Esophagus (tissue), 2 donors: ENCODE measurements around the gene TEX19. TPM values are rescaled to one million over a fixed set of nuclear protein-coding genes. Genes with fewer than 3 reads are reported as not detected.
A peak's percentile ranks its signal among the peaks of the same experiment; 100 is the strongest.
"Not testable (repeated sequence)": the region's sequence is repeated elsewhere in the genome, so short reads cannot be mapped to it uniquely, and the experiment has no call there.

Experiments used
- H3K27ac ChIP-seq, 2 donors: one replicate each; pipeline ENCODE4 v1.5.1; 2013; ENCODE audit warnings: low read depth in 2 of 2, mild to moderate bottlenecking in 2 of 2, inconsistent platforms in 1 of 2, low read length in 1 of 2, moderate library complexity in 1 of 2
- H3K27me3 ChIP-seq, 2 donors: one replicate each; pipeline ENCODE4 v1.6.1; 2013; ENCODE audit warnings: low read length in 2 of 2, control low read depth in 1 of 2, mild to moderate bottlenecking in 1 of 2; ENCODE audit not compliant: insufficient read depth in 2 of 2, control insufficient read depth in 1 of 2
- H3K36me3 ChIP-seq, 2 donors: one replicate each; pipeline ENCODE4 v1.6.1; 2013; ENCODE audit warnings: low read length in 1 of 2; ENCODE audit not compliant: control insufficient read depth in 2 of 2, insufficient read depth in 2 of 2
- H3K4me1 ChIP-seq, 2 donors: one replicate each; pipeline ENCODE4 v1.6.1; 2013; ENCODE audit warnings: low read length in 1 of 2; ENCODE audit not compliant: control insufficient read depth in 2 of 2, insufficient read depth in 2 of 2
- H3K4me3 ChIP-seq, 2 donors: one replicate each; pipeline ENCODE4 v1.5.1; 2013; ENCODE audit warnings: low read length in 2 of 2, mild to moderate bottlenecking in 2 of 2, low read depth in 1 of 2, moderate library complexity in 1 of 2
- H3K9me3 ChIP-seq, 2 donors: one replicate each; pipeline ENCODE4 v1.6.1; 2013; ENCODE audit warnings: mild to moderate bottlenecking in 2 of 2, low read depth in 1 of 2, low read length in 1 of 2, moderate library complexity in 1 of 2; ENCODE audit not compliant: control insufficient read depth in 2 of 2, insufficient read depth in 1 of 2
- WGBS, 2 donors: extraction: QIAGEN DNeasy Blood & Tissue Kit; methylation state at CpG; one replicate each; pipeline ENCODE4 v1.1.7; 2013; 5-methylcytosine and 5-hydroxymethylcytosine counted together
- polyA plus RNA-seq, 2 donors: library from polyadenylated mRNA; stranded (reverse); fragments of 200-250 nt; gene quantifications; one replicate each; pipeline ENCODE4 v1.2.3, GENCODE V29; 2013
- donor health status: healthy with polysubstance abuse.
- donor health status: Bipolar disorder and iron deficiency.

TEX19 gene
- polyA plus RNA-seq, 2 donors: 0.01 TPM; not detected in 1

DNA sequence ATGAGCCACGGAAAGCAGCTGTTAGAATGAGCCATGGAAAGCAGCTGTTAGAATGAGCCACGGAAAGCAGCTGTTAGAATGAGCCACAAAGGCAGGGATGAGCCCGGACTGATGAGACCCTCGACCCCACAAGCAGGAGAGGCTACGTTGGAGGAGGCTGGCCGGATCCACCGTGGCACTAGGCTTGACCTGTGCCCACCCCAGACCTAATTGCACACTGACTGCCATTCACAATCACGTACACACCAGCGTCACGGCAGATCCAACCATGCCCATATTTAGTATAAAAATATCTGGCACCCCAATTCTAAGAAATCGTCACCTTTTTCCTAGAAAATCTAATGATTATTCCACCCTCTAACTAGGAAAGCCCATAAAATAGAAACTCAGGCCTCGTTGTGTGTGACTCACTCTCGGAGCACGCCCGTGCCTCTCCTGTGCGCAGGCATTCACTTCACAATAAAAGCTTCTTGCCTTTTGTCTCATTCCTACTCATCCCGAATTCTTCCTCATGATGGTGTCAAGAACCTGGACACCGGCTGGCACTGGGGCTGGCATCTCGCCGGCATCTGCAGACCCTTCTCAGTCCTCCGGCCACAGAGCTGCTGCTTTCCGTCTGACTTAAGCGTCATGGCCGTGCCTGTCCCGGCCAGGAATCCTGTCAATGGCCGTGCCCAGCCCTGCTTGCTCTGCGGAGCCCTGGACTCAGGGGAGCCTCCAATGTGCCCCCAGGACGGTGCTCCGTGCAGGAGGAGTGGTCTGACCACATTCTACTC, 20.0 kb upstream of the TEX19 start:
- H3K9me3 ChIP-seq: no peaks in the 10 kb centered on the region
- peak overlapping the region; percentile 31 to 36 for H3K4me3 ChIP-seq
- H3K36me3 ChIP-seq: no peaks in the 10 kb centered on the region
- H3K27me3 ChIP-seq: no peaks in the 10 kb centered on the region
- peaks cover 0 to 15% of the 10 kb centered on the region in 2 donors for H3K4me1 ChIP-seq
- H3K27ac ChIP-seq: peak overlapping the region; percentile 67 to 82
- 23 to 28% methylated on average over 29 of the region's 29 CpGs for WGBS, 2 donors

DNA sequence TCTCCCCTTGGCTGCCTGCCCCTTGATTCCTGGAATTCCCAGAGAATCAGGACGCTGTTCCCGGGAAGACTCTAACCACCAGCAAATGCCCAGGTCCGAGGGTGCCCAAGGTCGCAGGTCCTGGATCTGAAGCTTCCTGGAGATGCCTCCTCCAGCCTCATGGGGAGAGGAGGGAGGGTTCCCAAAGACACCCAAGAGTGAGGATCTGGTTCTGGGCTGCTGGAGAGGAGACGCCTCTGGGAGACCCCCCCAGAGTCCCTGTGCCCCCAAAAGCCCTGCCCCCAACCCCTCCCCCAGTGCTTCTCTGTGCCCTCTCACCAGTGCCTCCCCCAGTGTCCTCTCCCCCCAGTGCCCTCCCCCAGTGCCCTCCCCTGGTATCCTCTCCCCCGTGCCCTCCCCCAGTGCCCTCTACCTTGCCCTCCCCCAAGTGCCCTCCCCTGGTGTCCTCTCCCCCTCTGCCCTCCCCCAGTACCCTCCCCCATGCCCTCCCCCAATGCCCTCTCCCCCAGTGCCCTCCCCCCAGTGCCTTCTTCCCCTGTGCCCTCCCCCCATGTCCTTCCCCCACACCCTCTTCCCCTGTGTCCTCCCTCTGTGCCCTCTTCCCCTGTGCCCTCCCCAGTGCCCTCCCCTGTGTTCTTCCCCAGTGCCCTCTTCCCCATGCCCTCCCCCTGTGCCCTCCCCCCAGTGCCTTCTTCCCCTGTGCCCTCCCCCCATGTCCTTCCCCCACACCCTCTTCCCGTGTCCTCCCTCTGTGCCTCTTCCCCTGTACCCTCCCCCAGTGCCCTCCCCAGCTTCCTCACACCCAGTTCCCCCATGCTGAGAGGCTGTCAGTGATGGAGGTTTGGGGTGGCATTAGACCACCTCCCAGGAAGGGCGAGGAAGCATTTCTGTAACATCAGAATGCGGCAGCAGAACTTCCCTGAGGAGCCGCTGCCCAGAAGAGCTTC, 19.1 kb upstream of the TEX19 start:
- Histone ChIP-seq H3K36me3 (no peaks in the 10 kb centered on the region), H3K4me1 (peaks cover 0 to 6% of the 10 kb centered on the region in 2 donors), H3K27ac (peak overlapping the region in 1 of 2 donors; percentile 62), H3K4me3 (peak overlapping the region; percentile 31 to 36), H3K27me3 (no peaks in the 10 kb centered on the region), H3K9me3 (no peaks in the 10 kb centered on the region)
- 51 to 52% methylated on average over 9 to 10 of the region's 10 CpGs for WGBS, 2 donors

DNA sequence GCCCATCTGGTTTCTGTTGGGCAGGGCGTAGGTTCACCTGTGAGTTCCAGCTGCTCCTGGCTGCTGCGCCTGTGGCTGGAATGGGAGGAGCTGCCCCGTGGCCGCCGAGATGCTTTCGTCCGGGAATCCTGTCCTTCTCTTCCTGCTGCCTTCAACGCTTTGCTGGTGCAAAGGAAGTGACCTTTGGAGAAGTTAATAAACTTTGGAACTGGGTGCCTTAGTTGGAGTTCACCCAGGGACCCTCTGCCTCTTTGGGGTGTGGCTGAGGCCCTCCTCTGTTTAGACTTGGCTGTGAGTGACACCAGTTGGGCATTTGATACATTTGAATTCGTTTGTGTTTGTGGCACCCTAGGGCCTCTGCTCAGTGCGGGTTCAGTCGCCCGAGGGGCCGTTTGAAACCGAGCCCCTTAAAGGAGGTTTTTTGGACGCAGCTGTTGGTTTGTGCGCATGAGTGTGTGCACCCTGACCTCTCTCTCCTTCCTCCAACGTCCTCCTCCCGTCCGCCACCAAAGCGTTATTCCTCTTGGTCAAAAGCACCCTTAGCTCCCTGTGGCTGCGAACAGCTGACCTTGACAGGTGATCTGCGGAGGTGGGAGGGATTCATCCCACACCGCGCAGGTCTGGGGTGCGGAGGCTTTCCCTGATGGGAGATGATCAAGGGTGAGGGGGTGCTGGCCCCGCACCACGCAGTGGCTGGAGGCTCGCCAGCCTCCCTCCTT, 16.5 kb upstream of the TEX19 start:
- Histone ChIP-seq H3K4me3 (no peak overlapping the region), H3K27me3 (no peaks in the 10 kb centered on the region), H3K36me3 (no peaks in the 10 kb centered on the region), H3K9me3 (no peaks in the 10 kb centered on the region), H3K27ac (no peak overlapping the region), H3K4me1 (peaks cover 0 to 5% of the 10 kb centered on the region in 2 donors)
- WGBS, 2 donors: 74 to 76% methylated on average over 28 of the region's 28 CpGs

DNA sequence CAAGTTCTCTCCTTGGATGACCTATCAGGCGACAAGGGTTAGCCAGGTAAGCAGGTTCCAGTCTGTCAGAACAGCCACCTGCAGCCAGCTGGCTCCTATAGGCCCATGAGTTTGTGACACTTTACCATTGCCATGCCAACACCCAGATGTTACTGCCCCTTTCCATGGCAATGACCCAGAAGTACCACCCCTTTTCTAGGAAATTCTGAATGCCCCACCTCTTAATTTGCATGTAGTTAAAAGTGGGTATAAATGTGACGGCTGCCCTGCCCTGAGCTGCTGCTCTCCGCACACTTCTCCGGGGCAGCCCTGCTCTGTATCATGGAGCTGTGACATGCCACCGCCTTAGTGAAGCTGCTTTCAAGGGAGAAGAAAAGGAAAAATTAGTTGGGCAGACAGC, 15.5 kb upstream of the TEX19 start:
- no peaks in the 10 kb centered on the region for H3K9me3 ChIP-seq
- H3K4me1 ChIP-seq: peaks cover 0 to 5% of the 10 kb centered on the region in 2 donors
- no peak overlapping the region for H3K4me3 ChIP-seq
- no peaks in the 10 kb centered on the region for H3K27me3 ChIP-seq
- no peaks in the 10 kb centered on the region for H3K36me3 ChIP-seq
- WGBS, 2 donors: 90 to 92% methylated on average over 5 of the region's 5 CpGs
- H3K27ac ChIP-seq: no peak overlapping the region

- no peaks in the 10 kb centered on the region for H3K27me3 ChIP-seq
- no peak overlapping the region for H3K27ac ChIP-seq
- H3K36me3 ChIP-seq: no peaks in the 10 kb centered on the region
- 76 to 81% methylated on average over 24 of the region's 24 CpGs for WGBS, 2 donors
- H3K9me3 ChIP-seq: no peaks in the 10 kb centered on the region
- no peak overlapping the region for H3K4me3 ChIP-seq
- peaks cover 0 to 2% of the 10 kb centered on the region in 2 donors for H3K4me1 ChIP-seq
Measured at GRCh38 chr17:82344175-82344907, 14.7 kb upstream of the TEX19 start.

DNA sequence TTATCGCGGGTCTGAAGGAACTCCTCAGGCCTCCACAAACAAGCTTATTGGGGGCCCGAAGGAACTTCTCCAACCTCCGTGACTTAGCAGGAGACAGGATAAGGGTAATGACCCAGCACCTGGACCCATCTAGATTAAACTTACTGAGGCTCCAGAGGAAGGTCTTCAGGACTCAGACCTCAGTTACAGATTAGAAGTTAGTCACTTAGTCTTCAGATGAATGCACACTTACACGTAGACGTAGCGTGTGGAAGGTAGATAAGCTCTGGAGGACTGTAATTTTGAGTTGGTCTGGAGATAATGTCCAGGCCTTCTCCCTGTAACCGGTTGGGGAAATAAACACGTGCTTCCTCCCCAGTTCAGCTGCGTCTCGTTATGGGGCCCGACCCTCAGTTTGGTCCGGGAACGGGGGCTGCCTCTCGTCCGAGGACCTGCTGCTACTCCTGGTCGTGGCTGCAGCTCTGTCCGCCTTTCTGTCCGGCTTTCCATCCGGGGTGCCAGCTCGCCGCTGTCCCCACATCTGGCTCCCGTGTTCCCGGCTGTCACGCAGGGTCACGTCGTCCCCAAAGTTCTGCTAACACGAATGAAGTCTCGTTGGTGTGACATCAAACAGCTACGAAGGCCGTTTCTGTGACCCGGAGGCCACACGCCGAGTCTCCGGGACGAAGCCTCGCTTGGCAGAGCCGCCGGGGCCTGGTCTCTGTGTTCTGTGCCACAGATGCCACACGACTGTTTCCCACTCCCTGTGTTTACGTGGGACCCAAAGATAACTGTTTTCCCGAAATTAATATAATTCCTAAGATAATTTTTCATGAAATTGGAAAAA, 13.7 kb upstream of the TEX19 start:
- Histone ChIP-seq H3K36me3 (no peaks in the 10 kb centered on the region), H3K27me3 (no peaks in the 10 kb centered on the region), H3K4me1 (no peaks in the 10 kb centered on the region), H3K4me3 (no peak overlapping the region), H3K9me3 (no peaks in the 10 kb centered on the region), H3K27ac (no peak overlapping the region)
- 86 to 91% methylated on average over 42 of the region's 42 CpGs for WGBS, 2 donors

DNA sequence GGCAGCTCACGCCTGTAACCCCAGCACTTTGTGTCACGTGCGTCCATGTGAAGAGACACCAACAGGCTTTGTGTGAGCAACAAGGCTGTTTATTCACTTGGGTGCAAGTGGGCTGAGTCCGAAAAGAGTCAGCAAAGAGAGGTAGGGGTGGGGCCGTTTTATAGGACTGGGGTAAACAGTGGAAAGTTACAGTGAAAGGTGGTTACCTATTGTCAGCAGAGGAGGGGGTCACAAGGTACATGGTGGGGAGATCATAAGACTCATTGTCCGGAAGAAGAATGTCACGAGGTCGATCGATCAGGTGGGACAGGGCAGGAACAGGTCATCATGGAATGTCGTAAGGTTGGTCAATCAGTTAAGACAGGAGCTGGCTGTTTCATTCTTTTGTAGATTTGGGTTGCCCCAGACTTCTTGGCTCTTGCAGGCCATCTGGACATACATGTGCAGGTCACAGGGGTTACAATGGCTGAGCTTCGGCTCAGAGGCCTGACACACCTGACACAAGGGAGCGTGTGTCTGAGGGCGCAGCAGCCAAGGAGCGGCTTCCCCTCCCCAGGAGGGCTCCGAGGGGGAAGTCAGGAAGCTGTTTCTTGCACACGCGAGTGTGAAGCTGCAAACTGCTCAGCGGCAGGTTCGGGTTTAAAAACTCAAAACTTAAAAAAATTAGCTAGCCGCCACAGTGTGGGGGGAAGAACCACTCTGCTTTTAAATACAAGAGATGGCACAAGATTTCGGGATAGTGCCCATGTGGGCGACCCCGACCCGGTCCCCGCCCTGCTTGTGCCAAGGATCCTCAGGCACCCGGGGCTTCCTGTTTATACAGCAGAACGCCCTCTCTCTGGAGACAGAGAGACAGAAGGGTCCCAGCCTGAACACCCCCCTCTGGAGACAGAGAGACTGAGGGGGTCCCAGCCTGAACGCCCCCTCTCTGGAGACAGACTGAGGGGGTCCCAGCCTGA, 12.4 kb upstream of the TEX19 start:
- 60 to 68% methylated on average over 28 of the region's 28 CpGs for WGBS, 2 donors
- Histone ChIP-seq H3K27me3 (no peaks in the 10 kb centered on the region), H3K9me3 (no peaks in the 10 kb centered on the region), H3K4me3 (no peak overlapping the region), H3K27ac (no peak overlapping the region), H3K36me3 (no peaks in the 10 kb centered on the region), H3K4me1 (no peaks in the 10 kb centered on the region)

DNA sequence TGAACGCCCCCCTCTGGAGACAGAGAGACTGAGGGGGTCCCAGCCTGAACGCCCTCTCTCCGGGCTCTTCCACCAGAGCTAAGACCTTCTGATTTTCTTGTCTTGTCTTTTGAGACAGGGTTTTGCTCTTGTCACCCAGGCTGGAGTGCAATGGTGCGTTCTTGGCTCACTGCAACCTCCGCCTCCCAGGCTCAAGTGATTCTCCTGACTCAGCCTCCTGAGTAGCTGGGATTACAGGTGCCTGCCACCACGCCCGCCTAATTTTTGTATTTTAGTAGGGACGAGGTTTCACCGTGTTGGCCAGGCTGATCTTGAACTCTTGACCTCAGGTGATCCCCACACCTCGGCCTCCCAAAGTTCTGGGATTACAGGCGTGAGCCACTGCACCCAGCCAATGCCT, 11.1 kb upstream of the TEX19 start:
- not testable (repeated sequence) for H3K4me3 ChIP-seq, H3K36me3 ChIP-seq, H3K27me3 ChIP-seq, H3K9me3 ChIP-seq, H3K4me1 ChIP-seq, H3K27ac ChIP-seq
- 72 to 79% methylated on average over 11 of the region's 11 CpGs for WGBS, 2 donors
